ENCODE measurements around the gene STIP1.

DNA sequence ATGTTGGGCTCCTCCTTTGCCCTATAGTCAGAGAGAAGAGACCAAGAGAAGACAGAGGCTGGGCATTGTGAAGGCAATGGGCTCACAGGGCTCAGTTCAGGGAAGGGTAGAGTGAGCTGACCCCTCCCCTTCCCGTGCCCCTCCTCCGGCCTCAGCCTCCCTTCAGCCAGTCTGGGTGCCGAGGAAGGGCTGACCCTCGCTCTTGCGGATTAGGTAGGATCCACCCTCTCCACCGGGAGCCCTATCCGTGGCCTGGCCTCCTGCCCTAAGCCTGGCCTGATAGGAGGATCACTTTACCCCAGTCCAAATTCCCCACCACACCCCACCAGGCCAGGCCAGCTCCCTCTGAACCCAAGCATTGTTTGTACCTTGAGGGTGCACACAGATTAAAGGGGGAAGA, 62.6 kb downstream of the STIP1 start:
- TF ChIP-seq, protein P1, sequence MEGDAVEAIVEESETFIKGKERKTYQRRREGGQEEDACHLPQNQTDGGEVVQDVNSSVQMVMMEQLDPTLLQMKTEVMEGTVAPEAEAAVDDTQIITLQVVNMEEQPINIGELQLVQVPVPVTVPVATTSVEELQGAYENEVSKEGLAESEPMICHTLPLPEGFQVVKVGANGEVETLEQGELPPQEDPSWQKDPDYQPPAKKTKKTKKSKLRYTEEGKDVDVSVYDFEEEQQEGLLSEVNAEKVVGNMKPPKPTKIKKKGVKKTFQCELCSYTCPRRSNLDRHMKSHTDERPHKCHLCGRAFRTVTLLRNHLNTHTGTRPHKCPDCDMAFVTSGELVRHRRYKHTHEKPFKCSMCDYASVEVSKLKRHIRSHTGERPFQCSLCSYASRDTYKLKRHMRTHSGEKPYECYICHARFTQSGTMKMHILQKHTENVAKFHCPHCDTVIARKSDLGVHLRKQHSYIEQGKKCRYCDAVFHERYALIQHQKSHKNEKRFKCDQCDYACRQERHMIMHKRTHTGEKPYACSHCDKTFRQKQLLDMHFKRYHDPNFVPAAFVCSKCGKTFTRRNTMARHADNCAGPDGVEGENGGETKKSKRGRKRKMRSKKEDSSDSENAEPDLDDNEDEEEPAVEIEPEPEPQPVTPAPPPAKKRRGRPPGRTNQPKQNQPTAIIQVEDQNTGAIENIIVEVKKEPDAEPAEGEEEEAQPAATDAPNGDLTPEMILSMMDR (IDR thresholded peaks at IDR 0.05): no peak
- no peak for TF ChIP-seq POLR2A (IDR thresholded peaks at IDR 0.05)
